NCI-H1417 (cell line): Measurements from ENCODE around the gene RFT1.
A peak's percentile ranks its signal among the peaks of the same experiment; 100 is the strongest.

ENCODE experiments used
- DNase-seq, 3 experiments: peaks; one replicate each; lab custom pipeline; 2025; lab: John Stamatoyannopoulos, UW

RFT1 gene

GRCh38 chr3:53091011-53091410 lies 39.2 kb downstream of the RFT1 start:
- DNase-seq = no peak

GRCh38 chr3:53089511-53089910 lies 40.7 kb downstream of the RFT1 start:
- DNase-seq = no peak

GRCh38 chr3:53085476-53085875 lies 44.8 kb downstream of the RFT1 start:
- no peak for DNase-seq

- DNase-seq = peak in 1 of 3 experiments; percentile 15
Measured at GRCh38 chr3:53084310-53085001, 45.8 kb downstream of the RFT1 start.

GRCh38 chr3:53083949-53084309 lies 46.3 kb downstream of the RFT1 start:
- DNase-seq = no peak

GRCh38 chr3:53083521-53083920 lies 46.7 kb downstream of the RFT1 start:
- DNase-seq = peak in 1 of 3 experiments; percentile 4

- DNase-seq = no peak
Measured at GRCh38 chr3:53082736-53083135, 47.5 kb downstream of the RFT1 start.

- DNase-seq = no peak
Measured at GRCh38 chr3:53081318-53081717, 48.9 kb downstream of the RFT1 start.

- no peak for DNase-seq
Measured at GRCh38 chr3:53080612-53081205, 49.5 kb downstream of the RFT1 start.

GRCh38 chr3:53079791-53080555 lies 50.3 kb downstream of the RFT1 start:
- no peak for DNase-seq

GRCh38 chr3:53079147-53079546 lies 51.1 kb downstream of the RFT1 start:
- no peak for DNase-seq

GRCh38 chr3:53078656-53079055 lies 51.6 kb downstream of the RFT1 start:
- no peak for DNase-seq

- peak in 2 of 3 experiments; percentile 2 for DNase-seq
Measured at GRCh38 chr3:53077476-53078220, 52.6 kb downstream of the RFT1 start.

GRCh38 chr3:53075743-53076140 lies 54.5 kb downstream of the RFT1 start:
- DNase-seq = no peak

- DNase-seq = peak in 1 of 3 experiments; percentile 6
Measured at GRCh38 chr3:53074761-53075742, 55.2 kb downstream of the RFT1 start.

GRCh38 chr3:53074366-53074696 lies 55.9 kb downstream of the RFT1 start:
- no peak for DNase-seq

GRCh38 chr3:53073553-53074365 lies 56.5 kb downstream of the RFT1 start:
- peak in 1 of 3 experiments; percentile 7 for DNase-seq

- peak; percentile 58 to 80 (median 64) for DNase-seq
Measured at GRCh38 chr3:53072653-53073552, 57.3 kb downstream of the RFT1 start.

GRCh38 chr3:53071882-53072431 lies 58.3 kb downstream of the RFT1 start:
- no peak for DNase-seq
